GM21737 (cell line): Measurements from ENCODE around the gene CFAP97D2.
"Not testable (repeated sequence)": the region's sequence is repeated elsewhere in the genome, so short reads cannot be mapped to it uniquely, and the experiment has no call there.

Experiments used
- ATAC-seq: cut with Tn5 transposase; IDR thresholded peaks from one replicate; pipeline ENCODE4 v1.9.1; 2021; ENCODE audit warnings: mild to moderate bottlenecking, moderate library complexity; ENCODE audit not compliant: unreplicated experiment

Gene CFAP97D2

DNA sequence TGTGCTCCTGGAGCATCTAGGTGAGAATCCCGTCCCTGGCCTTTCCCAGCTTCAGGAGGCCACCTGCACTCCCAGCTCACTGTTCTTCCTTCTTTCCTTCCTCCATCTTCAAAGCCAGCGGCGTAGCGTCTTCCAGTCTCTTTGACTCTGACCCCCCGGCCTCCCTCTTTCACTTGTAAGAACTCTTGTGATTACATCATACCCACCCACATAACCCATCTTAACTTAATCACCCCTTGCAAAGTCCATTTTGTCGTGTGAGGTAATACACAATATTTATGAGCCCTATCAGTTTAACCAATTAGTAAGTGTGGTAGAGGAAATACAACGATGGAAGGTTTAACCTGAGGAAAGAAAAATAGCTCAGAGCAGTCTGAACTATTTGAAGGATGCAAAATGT, 51.1 kb downstream of the CFAP97D2 start:
- no peak for ATAC-seq

DNA sequence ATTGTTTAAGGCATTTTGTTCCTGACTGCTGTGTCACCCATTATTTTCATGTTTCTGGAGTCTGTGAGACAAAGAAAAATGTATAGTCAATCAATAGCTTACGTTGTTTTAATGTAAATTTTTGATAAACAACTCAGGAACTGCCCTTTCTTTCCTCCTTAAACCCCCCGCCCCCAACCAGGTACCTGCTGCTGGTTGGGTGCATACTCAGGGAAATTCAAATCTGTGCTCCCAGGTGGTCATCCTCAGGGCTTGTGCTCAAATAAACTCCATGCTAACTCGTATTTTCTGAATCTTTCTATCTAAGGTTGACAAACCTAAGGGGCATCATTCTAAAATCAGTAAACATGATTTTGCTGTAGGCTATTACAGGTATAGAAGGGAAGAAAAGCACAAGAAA, 51.5 kb downstream of the CFAP97D2 start:
- no peak for ATAC-seq

DNA sequence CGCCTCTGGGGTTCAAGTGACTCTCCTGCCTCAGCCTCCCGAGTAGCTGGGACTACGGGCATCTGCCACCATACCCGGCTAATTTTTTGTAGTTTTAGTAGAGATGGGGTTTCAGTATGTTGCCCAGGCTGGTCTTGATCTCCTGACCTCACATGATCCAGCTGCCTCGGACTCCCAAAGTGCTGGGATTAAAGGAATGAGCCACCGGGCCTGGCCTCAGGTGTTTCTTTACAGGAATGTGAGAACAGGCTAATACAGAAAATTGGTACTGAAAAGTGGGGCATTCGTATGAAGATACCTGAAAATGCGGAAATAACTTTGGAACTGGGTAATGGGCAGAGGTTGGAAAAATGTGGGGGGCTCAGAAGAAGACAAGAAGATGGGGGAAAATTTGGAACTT, 52.8 kb downstream of the CFAP97D2 start:
- no peak for ATAC-seq

DNA sequence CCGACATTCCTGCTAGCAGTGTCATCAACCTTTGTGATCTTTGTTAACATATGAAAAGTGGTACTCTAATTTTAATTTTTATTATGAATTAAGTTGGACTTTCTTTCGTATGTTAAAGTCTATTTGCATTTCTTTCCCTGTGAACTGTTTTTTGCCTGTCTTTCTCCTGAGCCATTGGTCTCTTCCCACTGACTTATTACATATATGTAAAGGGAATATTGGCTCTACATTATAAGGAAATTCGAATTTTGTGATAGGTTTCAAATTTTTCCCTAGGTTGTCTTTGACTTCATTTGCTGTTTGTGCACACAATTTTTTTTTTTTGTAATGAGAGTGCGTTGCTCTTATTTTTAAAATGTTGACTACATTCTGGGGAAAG, 55.2 kb downstream of the CFAP97D2 start:
- no peak for ATAC-seq

DNA sequence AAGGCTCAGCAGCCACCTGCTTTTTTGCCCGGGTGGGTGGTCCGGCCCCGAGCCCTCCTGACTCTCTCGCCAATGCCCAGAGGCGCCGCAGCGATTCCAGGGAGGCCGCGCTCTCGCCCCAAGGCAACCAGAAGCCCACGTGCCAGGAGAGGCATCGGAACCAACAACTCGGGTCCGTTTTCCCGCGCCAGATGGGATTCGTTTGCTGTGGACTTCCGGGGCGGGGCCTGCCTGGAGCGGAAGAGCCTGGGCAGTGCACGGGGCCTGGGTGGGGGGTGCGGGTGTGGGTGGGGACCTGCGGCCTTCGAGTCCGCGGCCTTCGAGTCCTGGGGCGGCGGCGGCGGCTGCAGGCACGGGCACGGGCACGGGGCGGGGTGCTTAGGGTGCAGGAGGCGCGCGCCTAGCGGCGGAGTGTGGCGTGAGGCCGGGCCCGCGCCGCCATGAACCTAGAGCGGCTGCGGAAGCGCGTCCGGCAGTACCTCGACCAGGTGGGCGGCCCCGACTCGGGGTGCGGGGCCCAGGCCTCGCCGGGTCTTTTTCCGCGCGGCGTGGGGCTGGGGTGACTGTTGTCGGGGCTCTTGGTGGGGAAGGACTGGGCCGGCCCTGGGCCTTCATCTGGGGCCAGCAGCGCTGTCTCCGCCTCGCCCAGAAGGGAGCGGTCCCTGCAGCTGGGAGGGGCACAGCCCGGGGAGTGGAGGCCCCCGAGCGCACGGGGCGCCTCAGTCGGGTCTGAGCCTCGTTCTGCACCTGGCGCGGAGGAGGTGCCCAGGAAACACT, 55.8 kb downstream of the CFAP97D2 start, which contains the start of gene CDC16:
TSS of gene CDC16 (plus strand) at position 253 of the 777 bp plus-strand sequence. CDS start at position 441, 188 bp downstream.
- peak; percentile 91 for ATAC-seq

DNA sequence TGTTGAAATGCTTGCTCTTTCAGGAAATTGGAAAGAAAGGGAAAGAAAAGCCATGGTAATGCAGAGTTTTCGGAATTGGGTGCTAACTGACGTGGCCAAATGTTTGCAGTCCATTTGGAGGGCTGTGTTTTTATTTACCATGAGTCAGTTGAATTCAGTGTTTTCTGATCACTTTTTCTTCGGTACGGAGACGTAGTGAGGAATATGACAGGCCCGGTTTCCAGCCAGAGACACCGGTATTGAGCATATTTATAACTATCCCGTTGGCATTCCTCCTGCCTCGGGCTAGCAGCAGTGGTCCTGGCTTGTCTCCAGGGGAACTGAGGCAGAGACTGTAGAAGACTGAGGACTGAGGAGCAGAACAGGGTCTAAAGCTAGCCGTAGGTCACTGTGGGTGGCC, 56.6 kb downstream of the CFAP97D2 start:
- ATAC-seq, result no peak

DNA sequence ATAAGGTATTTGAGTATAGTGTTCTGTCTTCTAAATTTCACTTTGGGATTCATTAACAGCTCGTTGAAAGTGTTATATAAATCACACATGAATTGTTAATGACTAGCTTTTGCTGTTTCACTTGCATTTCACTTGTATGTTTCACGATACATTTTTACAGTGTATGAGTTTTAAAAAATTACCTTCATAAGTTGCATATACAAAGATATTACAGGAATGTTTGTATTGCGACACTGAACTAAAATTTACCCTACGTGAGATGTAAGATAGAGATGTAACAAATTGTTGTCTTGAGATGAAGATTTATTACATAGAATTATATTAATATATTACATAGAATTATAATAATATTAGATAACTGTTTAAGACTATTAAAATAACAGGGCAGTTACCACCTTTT, 57.2 kb downstream of the CFAP97D2 start:
- no peak for ATAC-seq

DNA sequence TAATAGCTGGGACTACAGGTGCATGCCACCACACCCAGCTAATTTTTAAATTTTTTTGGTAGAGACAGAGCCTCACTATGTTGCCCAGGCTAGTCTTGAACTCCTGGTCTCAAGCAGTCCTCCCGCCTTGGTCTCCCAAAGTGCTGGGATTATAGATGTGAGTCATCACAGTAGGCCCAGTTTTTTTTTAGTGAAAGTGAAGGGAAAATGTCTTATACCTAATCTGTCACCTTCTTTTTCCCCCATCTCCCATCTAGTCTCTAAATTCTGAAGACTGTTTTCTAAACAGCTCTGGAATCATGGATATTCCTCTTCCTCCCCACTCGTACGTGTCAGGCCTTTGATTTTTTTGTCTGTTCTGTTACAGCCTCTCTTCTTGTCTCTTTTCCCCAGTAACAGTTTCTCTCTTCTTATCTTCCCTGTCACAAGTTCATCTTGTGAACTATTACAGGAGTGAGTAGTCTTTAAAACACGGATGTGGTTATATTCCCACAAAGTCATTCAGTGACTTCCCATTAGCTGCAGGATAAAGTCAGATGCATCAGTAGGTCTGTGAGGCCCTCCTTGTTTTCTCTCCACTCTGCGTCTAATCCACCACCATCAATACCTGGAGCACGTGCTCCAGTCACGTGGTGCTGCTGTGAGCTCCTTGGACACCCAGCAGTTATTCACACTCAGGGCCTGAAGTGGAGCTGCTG, 58.5 kb downstream of the CFAP97D2 start:
- no peak for ATAC-seq

DNA sequence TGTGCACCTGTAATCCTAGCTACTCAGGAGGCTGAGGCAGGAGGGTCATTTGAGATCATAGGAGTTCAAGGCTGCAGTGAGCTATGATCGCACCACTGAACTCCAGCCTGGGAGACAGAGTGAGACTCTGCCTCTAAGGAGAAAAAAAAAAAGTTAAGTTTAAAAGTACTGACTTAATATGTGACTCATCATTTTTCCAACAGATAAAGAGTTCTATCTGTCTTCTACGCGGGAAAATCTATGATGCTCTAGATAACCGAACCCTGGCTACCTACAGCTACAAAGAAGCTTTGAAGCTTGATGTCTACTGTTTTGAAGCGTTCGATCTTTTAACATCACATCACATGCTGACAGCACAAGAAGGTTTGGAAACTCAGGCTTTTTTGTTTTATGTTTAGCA, 62.9 kb downstream of the CFAP97D2 start:
- no peak for ATAC-seq

DNA sequence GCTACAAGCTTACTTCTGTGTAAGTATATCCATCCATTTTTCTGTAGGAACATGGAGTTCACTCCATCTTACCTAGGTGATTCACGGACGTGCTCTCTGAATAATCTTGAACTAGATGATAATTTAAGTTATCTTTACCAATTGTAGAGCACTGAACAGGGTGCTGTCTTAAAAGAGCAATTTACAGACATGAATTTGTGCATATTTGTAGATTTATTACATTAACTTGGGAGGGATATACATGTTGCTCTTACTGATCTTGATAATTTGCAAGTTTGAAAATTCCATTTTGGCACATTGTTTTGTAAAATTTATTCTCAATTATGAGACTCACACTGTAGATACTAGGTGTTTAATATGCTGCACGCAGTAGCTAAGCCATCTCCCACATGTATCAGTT, 64.9 kb downstream of the CFAP97D2 start:
- no peak for ATAC-seq

DNA sequence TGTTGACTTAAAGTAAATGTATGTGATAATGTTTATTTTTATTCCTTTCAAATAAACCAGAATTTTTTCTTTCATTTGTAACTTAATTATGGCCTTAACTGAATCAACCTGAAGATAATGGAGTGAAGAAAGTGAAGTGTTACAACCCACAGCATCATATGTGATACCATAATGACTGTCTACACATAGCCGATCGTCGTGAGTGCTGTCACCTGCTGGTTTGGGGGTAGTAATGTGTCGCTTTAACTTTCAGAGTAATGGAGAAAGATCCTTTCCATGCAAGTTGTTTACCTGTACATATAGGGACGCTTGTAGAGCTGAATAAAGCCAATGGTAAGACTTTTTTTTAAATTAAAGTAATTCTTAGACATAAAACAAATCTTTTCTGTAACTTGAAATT, 65.6 kb downstream of the CFAP97D2 start:
- no peak for ATAC-seq

DNA sequence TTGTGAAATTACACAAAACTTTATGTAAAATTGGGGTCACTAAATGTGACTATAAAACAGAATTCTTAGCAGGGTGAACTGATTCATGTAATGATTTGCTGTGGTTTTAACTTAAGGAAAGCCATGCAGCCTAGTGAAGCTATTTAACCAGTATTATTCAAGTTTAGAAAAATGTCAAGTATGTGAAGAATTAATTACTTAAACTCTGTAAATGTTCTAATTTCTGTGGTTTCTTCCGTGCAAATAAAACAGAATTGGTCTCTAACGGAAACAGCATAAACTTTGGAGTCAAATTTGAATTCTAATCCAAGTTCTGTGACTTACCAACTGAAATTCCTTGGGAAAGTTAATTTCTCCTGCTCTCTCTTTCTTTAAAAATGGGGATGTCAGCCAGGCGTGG, 69.0 kb downstream of the CFAP97D2 start:
- ATAC-seq, result no peak

DNA sequence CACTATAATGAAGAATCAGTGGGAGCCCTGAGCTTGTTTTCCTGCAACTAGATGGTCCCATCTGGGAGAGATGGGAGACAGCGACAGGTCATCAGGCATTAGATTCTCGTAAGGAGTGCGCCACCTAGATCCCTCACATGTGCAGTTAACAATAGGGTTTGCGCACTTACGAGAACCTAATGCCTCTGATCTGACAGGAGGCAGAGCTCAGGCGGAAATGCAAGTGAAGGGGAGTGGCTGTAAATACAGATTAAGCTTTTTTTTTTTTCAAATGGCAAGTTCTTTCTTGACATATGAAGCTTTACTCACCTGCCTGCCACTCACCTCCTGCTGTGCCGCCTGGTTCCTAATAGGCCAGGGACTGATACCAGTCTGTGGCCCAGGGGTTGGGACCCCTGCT, 70.0 kb downstream of the CFAP97D2 start:
- no peak for ATAC-seq

DNA sequence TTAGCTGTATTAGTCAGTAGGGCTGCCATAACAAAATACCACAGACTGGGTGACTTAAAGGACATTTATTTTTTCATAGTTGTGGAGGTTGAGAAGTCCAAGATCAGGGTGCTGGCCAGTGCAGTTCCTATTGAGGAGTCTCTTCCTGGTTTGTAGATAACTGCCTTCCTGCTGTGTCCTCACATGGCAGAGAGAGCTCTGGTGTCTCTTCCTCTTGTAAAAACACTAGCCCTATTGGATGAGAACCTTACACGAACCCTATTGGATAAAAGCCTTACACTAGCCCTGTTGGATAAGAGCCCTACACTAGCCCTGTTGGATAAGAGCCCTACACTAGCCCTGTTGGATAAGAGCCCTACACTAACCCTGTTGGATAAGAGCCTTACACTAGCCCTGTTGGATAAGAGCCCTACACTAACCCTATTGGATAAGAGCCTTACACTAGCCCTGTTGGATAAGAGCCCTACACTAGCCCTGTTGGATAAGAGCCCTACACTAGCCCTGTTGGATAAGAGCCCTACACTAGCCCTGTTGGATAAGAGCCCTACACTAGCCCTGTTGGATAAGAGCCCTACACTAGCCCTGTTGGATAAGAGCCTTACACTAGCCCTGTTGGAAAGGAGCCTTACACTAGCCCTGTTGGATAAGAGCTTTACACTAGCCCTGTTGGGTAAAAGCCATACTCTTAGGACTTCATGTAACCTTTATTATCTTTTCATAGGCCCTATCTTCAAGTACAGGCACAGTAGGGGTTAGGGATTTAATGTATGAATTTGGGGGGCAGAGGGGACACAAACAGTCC, 72.8 kb downstream of the CFAP97D2 start:
- ATAC-seq, result not testable (repeated sequence)

DNA sequence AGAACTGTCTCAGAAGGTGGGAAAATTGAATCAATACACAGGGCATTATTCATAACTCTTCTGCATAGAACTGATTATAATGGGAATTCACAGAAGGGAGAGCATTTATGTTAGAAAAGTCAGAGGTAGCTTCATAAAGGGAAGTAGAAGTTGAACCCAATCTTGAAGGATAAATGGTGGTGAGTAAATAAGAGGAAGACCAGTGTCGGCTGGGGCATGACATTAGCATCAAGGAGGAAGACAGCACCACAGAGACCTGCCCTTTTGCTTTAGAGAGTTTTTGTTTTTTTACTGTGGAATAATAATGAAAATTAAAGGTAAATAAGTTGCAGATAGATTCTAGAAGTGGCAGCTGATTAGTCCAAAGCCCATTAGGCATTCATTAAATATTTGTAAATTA, 77.5 kb downstream of the CFAP97D2 start:
- ATAC-seq, result no peak

DNA sequence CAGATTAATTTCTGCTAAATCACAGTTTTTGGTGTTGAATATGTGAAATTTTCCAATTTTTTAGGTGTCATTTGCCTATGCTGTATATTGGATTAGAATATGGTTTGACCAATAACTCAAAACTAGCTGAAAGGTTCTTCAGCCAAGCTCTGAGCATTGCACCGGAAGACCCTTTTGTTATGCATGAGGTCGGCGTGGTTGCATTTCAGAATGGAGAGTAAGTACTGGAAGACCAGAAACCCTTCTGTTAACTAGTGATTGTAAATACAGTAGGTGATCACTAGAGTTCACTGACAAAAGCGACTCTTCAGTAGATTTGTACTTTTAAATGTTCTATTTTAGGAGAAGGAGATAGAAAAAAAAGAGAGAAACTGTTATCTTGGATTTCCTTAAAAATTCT, 78.0 kb downstream of the CFAP97D2 start:
- ATAC-seq, result no peak

DNA sequence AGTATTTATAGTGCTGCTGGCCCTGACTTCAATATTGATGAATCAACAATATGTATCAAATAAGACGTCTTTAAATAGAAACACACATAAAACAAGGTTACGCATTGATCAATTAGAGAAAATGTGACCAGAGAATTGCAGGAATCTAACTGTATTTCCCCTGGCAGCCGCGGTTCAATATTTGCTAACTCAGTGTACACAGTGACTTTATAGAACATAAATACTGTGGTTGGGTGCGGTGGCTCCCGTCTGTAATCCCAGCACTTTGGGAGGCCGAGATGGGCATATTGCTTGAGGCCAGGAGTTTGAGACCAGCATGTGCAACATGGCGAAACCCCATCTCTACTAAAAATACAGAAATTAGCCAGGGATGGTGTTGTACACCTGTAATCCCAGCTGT, 79.5 kb downstream of the CFAP97D2 start:
- ATAC-seq, result no peak

DNA sequence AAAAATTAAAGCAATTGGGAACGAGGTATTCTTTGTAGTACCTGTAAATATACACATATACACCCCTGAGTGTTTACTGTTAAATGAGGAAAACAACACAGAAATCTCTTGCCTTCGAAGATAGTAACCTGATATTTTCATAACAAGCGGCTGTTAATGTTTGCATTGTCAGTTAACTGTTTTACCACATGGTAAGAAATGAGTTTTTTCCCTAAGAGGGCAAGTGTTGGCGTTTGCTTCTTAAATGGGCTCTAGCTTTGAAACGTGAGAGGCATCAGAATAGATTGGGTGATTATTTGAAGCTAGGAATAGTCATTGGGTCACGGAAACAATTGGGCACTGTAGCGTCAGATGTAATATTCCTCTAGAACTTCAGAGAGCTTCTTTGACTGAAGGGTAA, 80.3 kb downstream of the CFAP97D2 start:
- no peak for ATAC-seq

DNA sequence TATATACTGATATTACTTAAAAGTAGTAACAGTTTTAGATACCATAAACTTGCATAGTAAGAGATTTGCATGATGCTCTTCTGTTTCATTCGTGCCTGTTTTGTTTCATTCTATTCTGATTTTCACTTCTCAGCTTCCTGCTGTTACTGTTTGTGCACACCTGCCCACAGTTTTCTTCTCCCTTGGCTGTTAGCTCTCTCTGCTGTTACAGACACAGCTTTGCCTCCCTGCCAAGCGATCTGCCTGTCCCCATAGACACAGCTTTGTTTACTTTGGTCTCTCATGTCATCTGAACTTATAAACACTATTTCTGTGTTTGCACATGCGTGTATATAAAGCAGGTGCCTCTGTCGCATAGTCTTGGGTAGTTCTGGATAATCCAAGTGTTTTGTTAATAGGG, 80.9 kb downstream of the CFAP97D2 start:
- ATAC-seq, result no peak

DNA sequence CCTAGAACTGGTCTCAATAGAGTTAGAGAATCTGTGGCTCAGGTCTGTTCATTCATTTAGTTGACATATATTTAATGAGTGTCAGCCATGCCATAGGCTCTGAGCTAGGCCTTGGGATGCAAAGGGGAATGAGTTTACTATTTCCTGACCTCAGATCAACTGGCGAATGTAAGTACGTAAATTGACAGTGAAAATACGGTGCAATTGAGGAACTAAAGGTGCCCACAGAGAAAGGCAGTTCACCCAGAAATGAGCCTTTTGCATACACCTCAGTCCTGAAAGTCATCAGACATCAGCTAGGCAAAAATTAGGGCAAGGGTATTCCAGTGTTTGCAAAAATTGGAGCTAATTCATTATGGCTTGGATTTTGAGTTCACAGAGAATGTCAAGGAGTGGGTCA, 81.8 kb downstream of the CFAP97D2 start:
- ATAC-seq, result no peak

DNA sequence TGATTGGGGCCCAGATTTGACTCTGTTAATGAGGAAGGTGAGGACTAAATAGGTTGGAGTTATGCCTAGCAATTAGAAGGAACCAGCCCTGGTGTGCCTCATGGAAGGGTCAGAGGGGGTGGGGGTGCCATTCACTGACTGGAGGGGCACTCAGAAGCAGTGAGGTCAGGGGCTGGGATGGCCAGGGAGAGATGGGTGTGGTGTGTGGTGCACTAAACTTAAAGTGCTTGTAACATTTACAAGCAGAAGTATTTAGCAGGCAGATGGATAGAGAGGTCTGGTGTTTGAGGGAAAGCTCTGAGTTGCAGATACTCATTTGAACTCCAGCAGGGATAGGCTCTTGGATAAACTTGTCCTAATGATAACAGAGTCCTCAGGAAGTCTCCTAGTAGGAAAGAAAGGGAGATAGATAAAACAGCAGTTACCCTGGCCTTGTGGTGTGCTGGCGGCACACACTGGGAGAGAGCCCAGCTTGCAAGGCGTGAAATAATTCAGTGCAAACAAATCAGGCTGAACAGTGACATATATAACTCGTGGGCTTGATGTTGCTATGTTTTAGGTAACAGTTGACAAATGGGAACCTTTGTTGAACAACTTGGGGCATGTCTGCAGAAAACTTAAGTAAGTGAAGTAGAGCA, 82.4 kb downstream of the CFAP97D2 start:
- ATAC-seq, result no peak
